Testis (tissue), 5 donors: ENCODE results near the gene VMA21. TPM values are rescaled to one million over a fixed set of nuclear protein-coding genes. Genes with fewer than 3 reads are reported as not detected.

Source experiments
- DNase-seq: peaks from one replicate; pipeline ENCODE4 v3.0.0-alpha.2; 2019
- H3K27ac ChIP-seq, 2 donors: fragments of 200-600 bp; sonication (generic); one replicate each; pipeline ENCODE4 v1.5.1; 2019
- H3K27me3 ChIP-seq: fragments of 200-600 bp; sonication (generic); one replicate; pipeline ENCODE4 v1.5.1; 2019
- H3K36me3 ChIP-seq: fragments of 200-600 bp; sonication (generic); one replicate; pipeline ENCODE4 v1.5.1; 2017; ENCODE audit warnings: low read depth; ENCODE audit errors: missing control alignments
- H3K4me1 ChIP-seq: fragments of 200-600 bp; sonication (generic); one replicate; pipeline ENCODE4 v1.5.1; 2019
- H3K4me3 ChIP-seq, 2 donors: fragments of 200-600 bp; sonication (generic); one replicate each; pipeline ENCODE4 v1.5.1; 2017 to 2019
- H3K9me3 ChIP-seq: fragments of 200-600 bp; sonication (generic); one replicate; pipeline ENCODE4 v1.5.1; 2017
- POLR2A ChIP-seq: fragments of 450-650 bp; IDR thresholded peaks from one replicate; pipeline ENCODE4 v1.6.1; 2017; ENCODE audit warnings: antibody characterized with exemption, mild to moderate bottlenecking, moderate library complexity
- WGBS, 2 donors: methylation state at CpG; one replicate each; pipeline ENCODE4 v1.1.5; 2018; 5-methylcytosine and 5-hydroxymethylcytosine counted together
- intact Hi-C: fragments of 100-400 bp; cut with DNase I; formaldehyde crosslinking; loops from one replicate; pipeline ENCODE4 v1.15.1; 2023; ENCODE audit warnings: low total_unique reads
- long read RNA-seq, 2 donors: transcript quantifications; one replicate each; lab custom pipeline, GENCODE V29; 2026
- polyA plus RNA-seq: library from polyadenylated mRNA; stranded (reverse); fragments of 350-450 nt; fragmentation: Illumina TruSeq; extraction: RNeasy Lipid Tissue Mini Kit (QIAGEN cat#74804); gene quantifications from one replicate; pipeline ENCODE4 v1.2.3, GENCODE V29; 2014; ENCODE audit warnings: low read depth, low replicate concordance; ENCODE audit not compliant: insufficient read depth
- total RNA-seq, 2 donors: library from RNA; depleted of rRNA; stranded (reverse); fragments of >200 nt; gene quantifications; one replicate each; pipeline ENCODE4 v1.2.3, GENCODE V29; 2016
- TF ChIP-seq, protein P1 (sequence below), 3 experiments: fragments of 450-650 bp in 2 of 3; fragments of 200-600 bp in 1 of 3; sonication (generic) in 1 of 3; IDR thresholded peaks; one replicate each; pipeline ENCODE4 v1.5.1; 2016 to 2019; ENCODE audit warnings: antibody characterized with exemption in 3 of 3, mild to moderate bottlenecking in 2 of 3, moderate library complexity in 1 of 3

VMA21 gene, protein sequence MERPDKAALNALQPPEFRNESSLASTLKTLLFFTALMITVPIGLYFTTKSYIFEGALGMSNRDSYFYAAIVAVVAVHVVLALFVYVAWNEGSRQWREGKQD
- total RNA-seq (10 to 100 TPM; 31.9 to 33.0 TPM), polyA plus RNA-seq (16.2 TPM)
- long read RNA-seq, donor 1, full-length matches to known transcripts = 11 of 11 reads
- long read RNA-seq, donor 1, partial matches to known transcripts = 0 of 11 reads
- long read RNA-seq, donor 1, other reads (novel, unspliced or antisense) = 0 of 11 reads
- long read RNA-seq, donor 2, full-length matches to known transcripts = 9 of 9 reads
- long read RNA-seq, donor 2, partial matches to known transcripts = 0 of 9 reads
- long read RNA-seq, donor 2, other reads (novel, unspliced or antisense) = 0 of 9 reads

DNA sequence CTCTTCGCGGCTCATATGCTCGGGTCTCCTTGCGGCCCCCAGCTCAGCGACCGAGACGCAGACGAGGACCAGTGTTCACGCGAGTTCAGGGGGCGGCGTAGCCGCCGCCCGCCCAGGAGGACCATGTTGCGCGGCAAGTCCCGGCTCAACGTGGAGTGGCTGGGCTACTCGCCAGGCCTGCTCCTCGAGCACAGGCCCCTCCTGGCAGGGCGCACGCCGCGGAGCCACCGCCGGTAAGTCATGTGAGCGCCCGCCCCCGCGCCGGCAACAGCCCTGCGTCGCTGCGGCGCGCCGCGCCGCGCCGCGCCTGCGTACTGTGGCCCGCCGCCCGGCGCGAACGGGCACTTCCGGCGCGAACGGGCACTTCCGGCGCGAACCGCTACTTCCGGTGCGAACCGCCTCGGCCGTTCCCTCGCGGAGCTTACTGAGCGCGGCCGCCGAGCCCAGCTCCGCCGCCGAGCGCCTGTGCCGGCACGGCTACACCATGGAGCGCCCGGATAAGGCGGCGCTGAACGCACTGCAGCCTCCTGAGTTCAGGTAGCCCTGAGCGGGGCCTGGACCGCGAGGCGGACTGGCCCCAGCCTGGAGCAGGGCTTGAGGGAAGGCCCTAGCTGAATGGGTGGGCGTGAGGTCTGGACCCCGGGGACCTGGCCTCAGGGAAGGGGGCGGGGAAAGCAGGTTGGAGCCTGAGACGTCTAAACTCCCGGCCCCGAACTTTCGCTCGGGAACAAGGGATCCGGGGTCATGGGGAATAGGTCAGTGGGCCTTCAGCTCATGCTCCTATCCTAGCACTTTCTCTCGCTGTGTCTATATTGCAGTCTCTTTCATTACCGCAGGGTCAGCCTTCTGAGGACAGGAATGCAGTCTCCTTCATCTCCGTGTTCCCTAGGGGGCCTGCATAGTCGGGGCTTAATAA lies at the start of gene VMA21:
Gene VMA21, plus strand, starts transcription at position 382 of the 916 bp plus-strand sequence. Its CDS starts 103 bp downstream, at position 485.
- no peaks in the 10 kb centered on the region for H3K9me3 ChIP-seq
- H3K4me3 ChIP-seq = peak within 1 kb of the TSS; percentile 68 to 77
- 0 to 4% methylated on average over 4 to 24 of the region's 97 CpGs for WGBS, 2 donors
- peak within 1 kb of the TSS; percentile 91 for H3K27ac ChIP-seq
- no peaks in the 10 kb centered on the region for H3K36me3 ChIP-seq
- no peak for TF ChIP-seq POLR2A
- TF ChIP-seq, protein P1, sequence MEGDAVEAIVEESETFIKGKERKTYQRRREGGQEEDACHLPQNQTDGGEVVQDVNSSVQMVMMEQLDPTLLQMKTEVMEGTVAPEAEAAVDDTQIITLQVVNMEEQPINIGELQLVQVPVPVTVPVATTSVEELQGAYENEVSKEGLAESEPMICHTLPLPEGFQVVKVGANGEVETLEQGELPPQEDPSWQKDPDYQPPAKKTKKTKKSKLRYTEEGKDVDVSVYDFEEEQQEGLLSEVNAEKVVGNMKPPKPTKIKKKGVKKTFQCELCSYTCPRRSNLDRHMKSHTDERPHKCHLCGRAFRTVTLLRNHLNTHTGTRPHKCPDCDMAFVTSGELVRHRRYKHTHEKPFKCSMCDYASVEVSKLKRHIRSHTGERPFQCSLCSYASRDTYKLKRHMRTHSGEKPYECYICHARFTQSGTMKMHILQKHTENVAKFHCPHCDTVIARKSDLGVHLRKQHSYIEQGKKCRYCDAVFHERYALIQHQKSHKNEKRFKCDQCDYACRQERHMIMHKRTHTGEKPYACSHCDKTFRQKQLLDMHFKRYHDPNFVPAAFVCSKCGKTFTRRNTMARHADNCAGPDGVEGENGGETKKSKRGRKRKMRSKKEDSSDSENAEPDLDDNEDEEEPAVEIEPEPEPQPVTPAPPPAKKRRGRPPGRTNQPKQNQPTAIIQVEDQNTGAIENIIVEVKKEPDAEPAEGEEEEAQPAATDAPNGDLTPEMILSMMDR (IDR thresholded peaks at IDR 0.05) = no peak
- DNase-seq = peak; percentile 86
- no peaks in the 10 kb centered on the region for H3K4me1 ChIP-seq
- H3K27me3 ChIP-seq = no peaks in the 10 kb centered on the region
- intact Hi-C loops = no loop called here

DNA sequence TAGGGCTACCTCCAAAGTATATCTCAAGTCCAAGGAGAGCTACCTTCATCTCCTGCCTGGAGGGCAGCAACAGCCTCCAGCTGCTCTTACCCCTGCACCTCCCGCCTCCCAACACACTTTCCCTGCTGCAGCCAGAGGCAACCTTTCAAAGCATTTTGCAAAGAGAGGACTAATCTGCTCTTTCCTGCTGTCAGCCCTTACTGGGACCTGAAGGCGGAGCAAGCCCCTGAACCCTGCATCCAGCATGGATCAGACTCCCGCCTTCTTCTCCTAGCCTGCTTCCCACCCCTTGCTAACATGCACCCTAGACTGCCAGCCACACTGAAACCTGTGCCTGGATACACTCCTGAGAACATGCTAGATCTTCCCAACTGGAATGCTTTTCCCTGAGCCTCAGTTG lies 37.7 kb upstream of the VMA21 start:
- H3K36me3 ChIP-seq = no peaks in the 10 kb centered on the region
- no peaks in the 10 kb centered on the region for H3K27me3 ChIP-seq
- DNase-seq = no peak
- H3K4me3 ChIP-seq = no peak overlapping the region
- 51 to 83% methylated on average over 1 to 3 of the region's 3 CpGs for WGBS, 2 donors
- H3K9me3 ChIP-seq = no peaks in the 10 kb centered on the region
- H3K27ac ChIP-seq = no peak overlapping the region
- no peak for TF ChIP-seq POLR2A
- TF ChIP-seq, protein P1 (IDR thresholded peaks at IDR 0.05) = no peak
- no peaks in the 10 kb centered on the region for H3K4me1 ChIP-seq
- intact Hi-C loops = no loop called here

DNA sequence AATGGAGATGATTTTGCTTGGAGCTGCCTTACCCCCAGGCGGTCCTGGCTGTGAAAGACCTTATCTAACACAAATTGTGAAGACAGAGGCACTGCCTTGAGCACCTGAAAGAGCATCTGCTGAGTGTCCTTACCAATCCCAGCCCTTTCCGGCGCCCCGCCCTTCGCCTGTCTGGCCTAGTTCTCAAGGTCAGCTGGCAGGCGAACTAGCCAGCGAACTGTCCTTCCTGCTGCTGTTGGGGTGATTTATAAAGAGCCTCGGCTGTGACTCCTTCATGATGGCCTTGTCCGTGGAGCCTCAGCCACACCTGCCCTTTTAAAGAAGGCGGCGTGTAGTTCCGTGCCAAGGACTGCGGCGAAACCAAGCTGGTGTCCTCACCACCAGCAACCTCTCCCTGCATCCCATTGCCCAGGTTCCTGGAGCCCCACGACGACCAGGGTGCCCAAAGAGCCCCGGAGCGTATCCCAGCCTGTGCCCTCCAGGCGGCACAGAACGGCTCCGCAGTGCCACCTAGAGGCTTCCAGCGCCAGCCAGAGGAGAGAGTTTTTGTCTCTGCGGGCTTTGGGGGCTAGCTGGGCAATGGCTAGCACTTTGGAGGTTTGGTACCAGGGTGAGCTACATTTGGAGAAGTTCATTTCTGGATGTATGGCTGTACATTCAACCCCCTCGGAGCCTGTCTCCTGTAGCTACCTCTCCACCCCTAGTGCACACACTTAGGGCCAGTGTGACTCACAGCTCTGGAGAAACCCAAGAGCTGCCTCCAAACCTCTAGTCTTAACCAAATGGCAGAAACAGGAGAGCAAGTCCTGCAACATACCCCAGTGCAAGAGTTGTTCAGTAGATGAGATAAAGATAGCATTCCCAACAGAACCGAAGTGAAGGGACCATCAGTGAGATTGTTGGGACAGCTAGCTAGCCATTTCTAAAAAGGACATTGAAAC lies 36.8 kb upstream of the VMA21 start:
- H3K4me1 ChIP-seq = no peaks in the 10 kb centered on the region
- DNase-seq = peak; percentile 35
- H3K27me3 ChIP-seq = no peaks in the 10 kb centered on the region
- WGBS, 2 donors = 7 to 27% methylated on average over 3 to 21 of the region's 25 CpGs
- intact Hi-C loops = no loop called here
- peak overlapping the region in 1 of 2 donors; percentile 26 for H3K4me3 ChIP-seq
- H3K36me3 ChIP-seq = no peaks in the 10 kb centered on the region
- H3K27ac ChIP-seq = no peak overlapping the region
- H3K9me3 ChIP-seq = no peaks in the 10 kb centered on the region
- TF ChIP-seq POLR2A = no peak
- TF ChIP-seq, protein P1 (IDR thresholded peaks at IDR 0.05) = peak in 1 of 3 experiments; percentile 29

DNA sequence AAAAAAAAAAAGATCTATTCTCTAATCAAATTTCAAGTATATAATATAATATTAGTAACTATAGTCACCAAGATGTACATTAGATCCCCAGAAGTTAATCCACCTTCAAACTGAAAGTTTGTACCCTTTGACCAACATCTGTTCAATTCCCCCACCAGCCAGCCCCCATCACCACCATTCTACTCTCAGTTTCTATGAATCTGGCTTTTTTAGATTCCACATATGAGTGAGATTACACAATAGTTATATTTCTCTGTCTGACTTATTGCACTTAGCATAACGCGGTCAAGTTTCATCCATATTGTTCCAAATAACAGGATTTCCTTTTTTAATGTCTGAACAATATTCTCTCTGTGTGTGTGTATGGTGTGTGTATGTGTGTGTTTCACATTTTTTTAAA lies 33.7 kb upstream of the VMA21 start:
- no peaks in the 10 kb centered on the region for H3K4me1 ChIP-seq
- intact Hi-C loops = no loop called here
- H3K9me3 ChIP-seq = no peaks in the 10 kb centered on the region
- 78 to 93% methylated on average over 2 of the region's 2 CpGs for whole genome bisulfite sequencing, 2 donors
- DNase-seq = no peak
- no peak overlapping the region for H3K27ac ChIP-seq
- H3K36me3 ChIP-seq = no peaks in the 10 kb centered on the region
- no peak overlapping the region for H3K4me3 ChIP-seq
- TF ChIP-seq, protein P1 (IDR thresholded peaks at IDR 0.05) = no peak
- H3K27me3 ChIP-seq = no peaks in the 10 kb centered on the region
